ENCODE data around the gene SPATS1. TPM values are rescaled to one million over a fixed set of nuclear protein-coding genes. Genes with fewer than 3 reads are reported as not detected.

SPATS1 gene
- total and polyA plus RNA-seq, 3 donors from 2014 or later, result 10.7 to 51.7 (median 13.1) TPM

DNA sequence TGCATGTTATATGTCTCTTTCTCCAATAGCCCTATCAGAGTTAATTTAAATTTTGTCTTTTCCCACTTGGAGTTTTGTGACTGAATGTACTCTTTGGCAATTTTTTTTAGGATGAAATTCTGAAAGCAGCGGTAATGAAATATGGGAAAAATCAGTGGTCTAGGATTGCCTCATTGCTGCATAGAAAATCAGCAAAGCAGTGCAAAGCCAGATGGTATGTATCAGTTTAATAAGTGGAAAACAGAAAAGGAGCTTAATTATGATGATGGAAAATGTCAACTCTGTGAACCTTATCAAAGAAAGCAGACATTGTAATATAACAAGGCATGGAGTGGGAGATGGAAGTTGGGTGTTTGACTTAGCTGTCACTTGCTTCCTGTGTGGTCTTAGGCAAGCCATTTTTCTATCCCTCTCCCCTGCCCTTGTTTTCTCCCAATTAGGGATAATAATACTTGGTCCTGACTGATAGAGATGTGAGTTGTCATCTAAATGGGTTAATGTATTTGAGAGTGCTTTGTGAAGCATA is 47.8 kb downstream of the SPATS1 start:
- no peaks in the 10 kb centered on the region for H3K27me3 ChIP-seq
- H3K27ac ChIP-seq, result no peak overlapping the region
- H3K4me3 ChIP-seq, result no peak overlapping the region
- 63 to 70% methylated on average over 1 of the region's 1 CpG for WGBS, 2 donors
- DNase-seq, result no peak
- H3K36me3 ChIP-seq (ENCODE audit: low read depth, missing control alignments), result no peaks in the 10 kb centered on the region
- H3K4me1 ChIP-seq, result peaks cover 20% of the 10 kb centered on the region
- no peak for TF ChIP-seq POLR2A (IDR thresholded peaks at IDR 0.05)
- TF ChIP-seq, protein P1, sequence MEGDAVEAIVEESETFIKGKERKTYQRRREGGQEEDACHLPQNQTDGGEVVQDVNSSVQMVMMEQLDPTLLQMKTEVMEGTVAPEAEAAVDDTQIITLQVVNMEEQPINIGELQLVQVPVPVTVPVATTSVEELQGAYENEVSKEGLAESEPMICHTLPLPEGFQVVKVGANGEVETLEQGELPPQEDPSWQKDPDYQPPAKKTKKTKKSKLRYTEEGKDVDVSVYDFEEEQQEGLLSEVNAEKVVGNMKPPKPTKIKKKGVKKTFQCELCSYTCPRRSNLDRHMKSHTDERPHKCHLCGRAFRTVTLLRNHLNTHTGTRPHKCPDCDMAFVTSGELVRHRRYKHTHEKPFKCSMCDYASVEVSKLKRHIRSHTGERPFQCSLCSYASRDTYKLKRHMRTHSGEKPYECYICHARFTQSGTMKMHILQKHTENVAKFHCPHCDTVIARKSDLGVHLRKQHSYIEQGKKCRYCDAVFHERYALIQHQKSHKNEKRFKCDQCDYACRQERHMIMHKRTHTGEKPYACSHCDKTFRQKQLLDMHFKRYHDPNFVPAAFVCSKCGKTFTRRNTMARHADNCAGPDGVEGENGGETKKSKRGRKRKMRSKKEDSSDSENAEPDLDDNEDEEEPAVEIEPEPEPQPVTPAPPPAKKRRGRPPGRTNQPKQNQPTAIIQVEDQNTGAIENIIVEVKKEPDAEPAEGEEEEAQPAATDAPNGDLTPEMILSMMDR (IDR thresholded peaks at IDR 0.05), result no peak
- intact Hi-C loops (cut with DNase I; ENCODE audit: low total_unique reads), result no loop called here
- H3K9me3 ChIP-seq, result no peaks in the 10 kb centered on the region

Other genes with a start within 250 kb of the SPATS1 start
- 10 to 100 TPM; 47.6 to 53.5 TPM for gene MRPL14, start 215.2 kb upstream of the SPATS1 start, total RNA-seq
- gene MRPL14, start 215.2 kb upstream of the SPATS1 start, polyA plus RNA-seq (ENCODE audit: insufficient read depth, low read depth, low replicate concordance), result 86.5 TPM
- gene TMEM63B, start 215.1 kb upstream of the SPATS1 start, total RNA-seq, result 100 to 1,000 TPM; 139 to 170 TPM
- 79.0 TPM for gene TMEM63B, start 215.1 kb upstream of the SPATS1 start, polyA plus RNA-seq (ENCODE audit: insufficient read depth, low read depth, low replicate concordance)
- gene CAPN11, start 183.8 kb upstream of the SPATS1 start, total RNA-seq, result 10 to 100 TPM; 20.5 to 23.5 TPM
- gene CAPN11, start 183.8 kb upstream of the SPATS1 start, polyA plus RNA-seq (ENCODE audit: insufficient read depth, low read depth, low replicate concordance), result 115 TPM
- gene MYMX, start 125.7 kb upstream of the SPATS1 start, total RNA-seq, result under 1 TPM in 1 of 2 donors, not detected in 1; 0.87 TPM
- 0.73 TPM for gene MYMX, start 125.7 kb upstream of the SPATS1 start, polyA plus RNA-seq (ENCODE audit: insufficient read depth, low read depth, low replicate concordance)
- gene SLC29A1, start 119.1 kb upstream of the SPATS1 start, total RNA-seq, result 10 to 100 TPM; 51.3 to 70.0 TPM
- 41.2 TPM for gene SLC29A1, start 119.1 kb upstream of the SPATS1 start, polyA plus RNA-seq (ENCODE audit: insufficient read depth, low read depth, low replicate concordance)
- 100 to 1,000 TPM; 480 to 610 TPM for gene HSP90AB1, start 95.5 kb upstream of the SPATS1 start, total RNA-seq
- 602 TPM for gene HSP90AB1, start 95.5 kb upstream of the SPATS1 start, polyA plus RNA-seq (ENCODE audit: insufficient read depth, low read depth, low replicate concordance)
- gene SLC35B2, start 85.1 kb upstream of the SPATS1 start, total RNA-seq, result 10 to 100 TPM; 42.4 to 49.8 TPM
- 32.1 TPM for gene SLC35B2, start 85.1 kb upstream of the SPATS1 start, polyA plus RNA-seq (ENCODE audit: insufficient read depth, low read depth, low replicate concordance)
- gene NFKBIE, start 77.1 kb upstream of the SPATS1 start, total RNA-seq, result 10 to 100 TPM; 18.3 to 29.2 TPM
- 13.1 TPM for gene NFKBIE, start 77.1 kb upstream of the SPATS1 start, polyA plus RNA-seq (ENCODE audit: insufficient read depth, low read depth, low replicate concordance)
- 1 to 10 TPM; 1.6 to 2.8 TPM for gene TMEM151B, start 72.2 kb upstream of the SPATS1 start, total RNA-seq
- gene TMEM151B, start 72.2 kb upstream of the SPATS1 start, polyA plus RNA-seq (ENCODE audit: insufficient read depth, low read depth, low replicate concordance), result 1.3 TPM
- gene AARS2, start 29.3 kb upstream of the SPATS1 start, total RNA-seq, result 10 to 100 TPM; 13.4 to 14.6 TPM
- gene AARS2, start 29.3 kb upstream of the SPATS1 start, polyA plus RNA-seq (ENCODE audit: insufficient read depth, low read depth, low replicate concordance), result 6.2 TPM
- gene CDC5L, start 45.1 kb downstream of the SPATS1 start, total RNA-seq, result 10 to 100 TPM; 20.3 to 20.5 TPM
- 19.7 TPM for gene CDC5L, start 45.1 kb downstream of the SPATS1 start, polyA plus RNA-seq (ENCODE audit: insufficient read depth, low read depth, low replicate concordance)